Amniotic epithelial cell (primary cell): ENCODE data around the gene RHOXF2B.
"Not testable (repeated sequence)": the region's sequence is repeated elsewhere in the genome, so short reads cannot be mapped to it uniquely, and the experiment has no call there.

Experiments used
- DNase-seq: peaks from one replicate; pipeline ENCODE4 v3.0.0-alpha.2; 2010; ENCODE audit warnings: low read depth

RHOXF2B gene

DNA sequence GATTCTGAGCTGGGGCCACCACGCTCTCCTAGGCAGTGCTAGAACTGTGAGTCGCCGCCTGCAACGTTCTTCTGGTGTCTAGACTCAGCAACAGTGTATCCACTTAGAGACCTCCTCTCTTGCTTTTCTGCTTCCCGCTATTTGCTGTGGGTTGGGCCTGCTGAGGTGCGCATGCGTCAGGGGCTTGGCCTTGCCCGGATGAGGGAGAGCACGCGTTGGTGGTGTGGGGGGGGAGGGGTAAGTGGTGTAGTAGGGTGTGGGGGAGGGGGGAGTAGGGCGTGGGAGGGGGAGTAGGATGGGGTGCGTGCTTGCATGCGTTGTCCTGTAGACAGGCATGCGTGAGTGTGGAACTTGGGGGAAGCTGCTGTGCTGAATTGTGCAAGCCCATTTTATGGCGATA lies at the start of gene RHOXF2B:
Gene RHOXF2B, minus strand, starts transcription at position 101 of the 400 bp plus-strand sequence. CDS start 138 bp downstream, outside the sequence.
- DNase-seq = not testable (repeated sequence)

DNA sequence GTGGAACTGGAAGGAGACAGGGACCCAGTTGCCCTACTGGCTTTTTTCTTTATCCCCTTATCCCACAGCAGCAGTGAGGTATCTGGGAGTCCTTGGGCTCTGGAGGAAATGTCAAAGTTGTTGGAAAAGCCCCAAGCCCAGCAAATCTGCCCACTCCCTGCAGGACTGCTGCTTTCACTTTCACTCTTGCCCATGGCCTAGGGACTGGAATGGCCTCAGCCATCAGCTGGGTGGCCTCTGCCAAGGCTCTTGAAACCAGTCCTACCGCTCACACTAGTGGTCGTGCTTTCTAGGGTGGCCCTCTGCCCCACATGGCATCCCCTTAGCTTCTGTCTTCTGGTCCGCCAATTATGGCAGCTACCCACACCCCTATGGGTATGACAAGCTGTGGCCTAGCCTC lies 48.0 kb upstream of the RHOXF2B start:
- no peak for DNase-seq

DNA sequence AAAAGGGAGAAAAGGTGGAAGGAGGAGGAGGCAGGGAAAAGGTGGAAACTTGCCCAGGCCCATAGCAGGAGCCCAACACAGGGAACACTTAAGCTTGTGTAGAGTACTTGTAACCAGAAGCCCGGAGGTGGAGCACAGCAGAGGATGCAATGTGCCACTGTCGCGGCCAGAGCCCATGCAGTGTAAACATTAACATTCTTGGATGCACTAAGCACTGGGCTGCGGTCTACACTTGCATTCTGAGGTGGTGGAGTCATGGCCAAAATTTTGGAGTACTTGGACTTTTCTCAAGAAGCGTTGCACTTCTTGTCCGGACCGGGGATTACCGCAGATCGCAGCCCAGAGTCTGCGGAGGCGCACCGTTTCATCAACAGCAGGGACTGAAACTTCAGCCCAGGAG lies 42.7 kb upstream of the RHOXF2B start:
- DNase-seq = peak; percentile 3

DNA sequence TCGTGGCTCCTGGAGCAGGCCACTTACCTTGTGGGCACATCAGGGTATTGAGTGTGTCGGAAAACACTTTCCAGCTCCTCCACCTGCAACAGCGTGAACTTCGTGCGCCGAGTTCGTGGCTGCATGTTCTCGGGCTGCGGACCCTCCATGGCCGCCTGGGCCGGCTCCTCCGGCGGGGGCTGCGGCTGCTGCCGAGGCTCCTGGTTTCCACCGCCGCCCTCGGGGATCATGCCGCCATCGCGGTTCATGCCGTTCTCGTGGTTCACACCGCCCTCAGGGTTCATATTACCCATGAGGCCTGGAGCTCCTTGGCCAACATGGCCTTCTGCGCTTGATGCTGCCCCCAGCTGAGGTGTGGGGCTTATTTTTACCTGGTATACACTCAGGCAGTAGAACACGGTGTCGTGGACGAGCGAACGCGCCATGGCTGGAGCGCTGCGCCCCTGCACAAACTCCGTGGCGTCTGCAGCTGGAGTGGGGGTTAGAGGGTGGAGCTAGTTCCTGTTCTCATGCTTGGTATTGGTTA lies 38.0 kb upstream of the RHOXF2B start, which contains the start of gene RHOXF1:
Gene RHOXF1, minus strand, starts transcription at position 476 of the 526 bp plus-strand sequence. Its CDS starts 51 bp downstream, at position 425.
- no peak for DNase-seq

DNA sequence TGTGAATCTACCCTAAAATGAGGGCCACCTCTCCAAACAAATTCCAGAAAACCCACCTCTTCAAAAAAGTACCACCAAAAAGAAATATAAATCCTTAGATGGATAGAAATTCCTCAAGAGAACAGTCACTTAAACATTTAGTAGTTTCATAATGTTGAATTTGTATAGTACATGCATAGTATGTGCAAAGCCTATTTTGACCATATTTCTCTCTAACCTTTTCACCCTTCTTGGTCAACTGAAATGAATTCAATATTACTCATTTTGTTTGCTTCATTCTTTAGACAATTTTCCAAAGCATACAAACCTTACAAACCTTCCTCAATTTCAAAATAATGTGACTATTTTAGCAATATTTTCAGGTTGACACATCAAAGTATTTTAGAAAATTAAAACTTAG lies 34.1 kb upstream of the RHOXF2B start:
- DNase-seq = peak; percentile 8

DNA sequence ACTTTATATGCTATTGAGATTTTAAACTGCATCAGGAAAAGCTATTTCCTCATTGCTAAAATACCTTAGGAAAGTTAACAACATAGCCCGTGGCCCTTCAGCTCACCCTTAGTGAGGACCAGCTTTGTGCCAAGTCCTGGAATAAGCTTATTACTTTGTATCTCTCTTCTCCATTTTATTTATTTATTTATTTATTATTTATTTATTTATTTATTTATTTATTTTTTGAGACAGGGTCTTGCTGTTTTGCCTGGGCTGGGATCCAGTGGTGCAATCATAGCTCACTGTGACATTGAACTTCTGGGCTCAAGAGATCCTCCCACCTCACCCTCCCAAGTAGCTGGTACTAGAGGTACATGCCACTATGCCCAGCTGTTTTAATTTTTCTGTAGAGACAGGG lies 31.9 kb upstream of the RHOXF2B start:
- DNase-seq = no peak

DNA sequence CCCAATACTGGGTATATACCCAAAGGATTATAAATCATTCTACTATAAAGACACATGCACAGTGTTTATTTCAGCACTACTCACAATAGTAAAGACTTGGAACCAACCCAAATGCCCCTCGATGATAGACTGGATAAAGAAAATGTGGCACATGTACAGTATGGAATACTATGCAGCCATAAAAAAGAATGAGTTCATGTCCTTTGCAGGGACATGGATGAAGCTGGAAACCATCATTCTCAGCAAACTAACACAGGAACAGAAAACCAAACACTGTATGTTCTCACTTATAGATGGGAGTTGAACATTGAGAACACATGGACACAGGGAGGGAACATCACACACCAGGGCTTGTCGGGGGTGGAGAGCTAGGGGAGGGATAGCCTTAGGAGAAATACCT lies 27.2 kb upstream of the RHOXF2B start:
- DNase-seq = not testable (repeated sequence)

DNA sequence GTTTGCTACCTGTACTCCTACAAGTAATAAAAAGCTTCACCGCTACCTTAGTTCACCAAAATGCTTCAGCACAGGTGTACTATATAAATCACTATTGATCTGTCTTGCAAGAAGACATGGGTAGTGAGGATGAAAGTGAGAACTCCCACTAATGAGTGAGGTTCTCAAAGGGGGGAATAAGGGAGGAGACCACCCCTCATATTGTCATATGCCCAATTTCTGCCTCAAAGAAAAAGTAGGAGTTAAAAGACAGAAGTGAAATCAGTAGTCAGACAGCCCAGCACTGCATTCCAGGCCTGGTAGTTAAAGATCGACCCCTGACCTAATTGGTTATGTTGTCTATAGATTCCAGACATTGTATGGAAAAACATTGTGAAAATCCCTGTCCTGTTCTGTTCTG lies 23.6 kb upstream of the RHOXF2B start:
- DNase-seq = not testable (repeated sequence)

DNA sequence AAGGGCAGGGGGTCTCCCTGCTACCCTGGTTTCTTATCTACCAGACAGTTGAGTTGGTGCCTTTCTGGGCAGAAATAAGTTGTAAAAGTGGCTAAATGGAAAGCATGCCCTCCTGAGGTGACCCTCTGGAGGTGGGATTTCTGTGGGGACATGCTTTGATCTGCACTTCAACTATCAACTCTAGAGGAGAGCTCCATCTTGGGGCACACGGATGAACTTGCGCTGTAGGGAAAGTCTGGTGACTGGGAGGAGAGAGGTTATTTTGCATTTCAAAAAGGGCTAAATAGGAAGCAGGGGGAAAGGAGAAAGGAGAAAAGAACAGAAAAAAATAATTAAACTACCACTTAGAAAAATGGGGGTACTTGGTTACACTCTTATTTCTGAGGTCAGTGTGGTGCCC lies 12.7 kb upstream of the RHOXF2B start:
- DNase-seq = no peak

DNA sequence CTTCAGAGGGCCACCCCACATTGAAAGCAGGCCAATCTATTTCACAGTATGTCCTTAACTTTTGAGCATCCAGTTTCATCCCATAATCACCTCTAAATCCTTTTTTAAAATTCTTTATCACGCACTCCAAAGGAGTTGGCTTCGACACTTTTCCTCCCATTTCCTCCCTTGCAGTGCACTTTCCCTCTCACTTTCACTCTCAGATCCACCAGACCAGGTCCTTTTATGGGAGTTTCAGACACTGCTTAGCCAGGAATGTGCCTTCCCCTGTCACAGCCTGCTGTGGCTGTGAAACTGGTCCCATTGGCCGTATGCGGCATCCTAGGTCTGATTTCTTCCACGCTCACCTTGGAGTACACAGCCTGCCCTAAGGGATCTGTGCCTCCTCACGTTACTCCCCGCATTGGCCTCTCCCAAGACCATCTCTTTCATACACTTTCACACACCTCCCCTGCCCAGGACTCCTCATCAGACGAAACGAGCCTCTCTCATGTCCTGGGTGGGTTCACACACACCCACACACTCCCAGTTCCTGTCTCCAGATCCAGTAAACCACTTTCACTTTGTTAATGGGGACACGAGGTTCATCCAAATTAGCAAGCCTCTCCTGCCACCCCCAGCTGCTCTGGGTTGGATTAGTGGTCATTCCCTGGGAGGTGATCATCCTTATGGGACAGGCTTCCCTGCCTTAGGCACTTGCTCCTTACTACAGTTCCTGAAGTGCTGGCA lies 10.0 kb upstream of the RHOXF2B start:
- DNase-seq = no peak

DNA sequence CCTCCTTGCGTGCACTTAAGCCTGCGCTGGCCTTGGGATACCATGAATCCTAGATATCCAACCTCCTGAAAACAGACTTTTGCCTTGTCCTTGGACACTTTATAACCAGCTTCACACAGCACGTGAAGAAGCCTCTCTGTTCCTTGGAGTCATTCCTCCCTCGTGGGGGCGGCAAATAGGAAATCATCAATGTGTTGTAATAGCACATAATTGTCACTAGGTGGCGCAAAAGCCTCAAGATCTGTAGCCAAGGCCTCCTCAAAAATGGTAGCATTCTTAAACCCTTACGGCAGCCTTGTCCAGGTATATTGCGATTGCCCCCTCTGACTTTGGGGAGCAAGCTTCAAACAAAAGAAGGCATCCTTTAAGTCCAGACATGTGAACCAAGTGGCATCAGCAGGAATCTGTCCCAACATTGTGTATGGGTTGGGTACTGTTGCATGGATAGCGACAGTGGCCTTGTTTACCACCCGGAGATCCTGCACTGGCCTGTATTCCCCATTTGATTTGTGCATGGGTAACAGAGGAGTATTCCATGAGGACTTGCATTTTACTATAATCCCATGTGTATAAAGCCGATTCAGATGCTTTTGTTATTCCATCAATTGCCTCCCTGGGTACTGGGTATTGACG lies 8.2 kb upstream of the RHOXF2B start:
- not testable (repeated sequence) for DNase-seq

DNA sequence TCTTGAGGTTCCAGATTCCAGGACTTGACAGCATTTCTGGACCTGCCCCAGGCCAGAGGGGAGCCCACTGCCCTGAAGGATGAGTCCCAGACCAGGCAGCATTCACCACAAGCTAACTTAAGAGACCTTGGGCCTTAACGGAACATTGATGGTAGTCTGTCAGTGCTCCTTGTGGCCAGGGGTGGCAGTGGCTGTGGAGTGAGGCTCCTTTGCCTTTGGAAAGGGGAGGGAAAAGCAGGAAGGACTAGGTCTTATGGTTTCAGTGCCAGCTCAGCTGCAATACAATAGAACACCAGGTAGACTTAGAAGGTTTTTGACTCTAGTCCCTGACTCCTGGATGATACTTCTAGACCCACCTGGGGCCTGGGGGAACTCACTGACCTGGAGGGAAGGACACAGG lies 11.3 kb downstream of the RHOXF2B start:
- not testable (repeated sequence) for DNase-seq

DNA sequence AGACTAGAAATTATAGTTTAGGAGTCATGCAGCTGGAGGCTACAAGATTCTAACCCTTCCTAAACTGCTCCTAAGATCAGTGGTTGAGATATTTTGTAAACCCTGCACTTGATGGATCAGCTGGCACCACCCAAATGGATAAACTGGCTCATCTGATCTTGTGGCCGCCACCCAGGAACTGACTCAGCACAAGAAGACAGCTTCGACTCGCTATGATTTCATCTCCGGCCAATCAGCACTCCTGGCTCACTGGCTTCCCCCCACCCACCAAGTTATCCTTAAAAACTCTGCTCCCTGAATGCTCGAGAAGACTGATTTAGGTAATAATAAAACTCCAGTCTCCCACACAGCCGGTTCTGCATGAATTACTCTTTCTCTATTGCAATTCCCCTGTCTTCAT lies 34.8 kb downstream of the RHOXF2B start:
- not testable (repeated sequence) for DNase-seq

DNA sequence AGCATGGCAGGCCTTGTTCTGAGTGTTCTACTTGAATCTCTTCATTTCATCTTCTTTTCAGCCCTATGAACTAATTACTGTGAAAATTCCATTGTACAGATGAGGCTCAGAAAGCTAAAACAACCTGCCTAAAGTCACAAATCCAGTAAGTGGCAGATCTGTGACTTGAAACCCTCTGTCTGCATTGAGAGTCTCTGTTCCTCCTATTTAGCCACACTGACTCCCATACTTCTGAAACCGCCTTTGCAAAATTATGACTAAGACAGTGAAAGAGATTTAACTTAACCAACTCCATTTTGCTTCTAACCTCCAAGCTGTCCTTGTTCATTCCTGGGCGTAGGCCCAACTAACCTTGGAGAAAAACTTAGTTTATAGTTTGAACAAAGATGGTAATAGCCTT lies 35.2 kb downstream of the RHOXF2B start:
- not testable (repeated sequence) for DNase-seq

DNA sequence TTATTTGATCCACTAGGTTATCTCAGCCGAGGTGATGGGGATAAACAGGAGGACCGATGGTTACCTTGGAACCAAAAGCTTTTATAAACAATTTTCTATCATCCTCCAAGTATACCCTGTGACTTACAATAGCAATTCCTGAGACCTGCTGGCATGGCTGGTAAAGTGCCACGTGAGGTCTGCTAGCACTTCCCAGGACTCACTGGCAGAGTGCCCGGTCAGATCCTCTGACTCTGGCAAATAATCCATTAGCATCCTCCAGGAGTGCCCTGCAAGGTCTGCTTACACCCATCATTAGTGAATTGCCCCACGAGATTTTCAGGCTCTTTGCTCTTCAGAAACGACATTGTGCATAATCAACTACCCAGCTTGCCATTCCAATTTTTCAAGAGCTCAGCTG lies 37.3 kb downstream of the RHOXF2B start:
- not testable (repeated sequence) for DNase-seq

DNA sequence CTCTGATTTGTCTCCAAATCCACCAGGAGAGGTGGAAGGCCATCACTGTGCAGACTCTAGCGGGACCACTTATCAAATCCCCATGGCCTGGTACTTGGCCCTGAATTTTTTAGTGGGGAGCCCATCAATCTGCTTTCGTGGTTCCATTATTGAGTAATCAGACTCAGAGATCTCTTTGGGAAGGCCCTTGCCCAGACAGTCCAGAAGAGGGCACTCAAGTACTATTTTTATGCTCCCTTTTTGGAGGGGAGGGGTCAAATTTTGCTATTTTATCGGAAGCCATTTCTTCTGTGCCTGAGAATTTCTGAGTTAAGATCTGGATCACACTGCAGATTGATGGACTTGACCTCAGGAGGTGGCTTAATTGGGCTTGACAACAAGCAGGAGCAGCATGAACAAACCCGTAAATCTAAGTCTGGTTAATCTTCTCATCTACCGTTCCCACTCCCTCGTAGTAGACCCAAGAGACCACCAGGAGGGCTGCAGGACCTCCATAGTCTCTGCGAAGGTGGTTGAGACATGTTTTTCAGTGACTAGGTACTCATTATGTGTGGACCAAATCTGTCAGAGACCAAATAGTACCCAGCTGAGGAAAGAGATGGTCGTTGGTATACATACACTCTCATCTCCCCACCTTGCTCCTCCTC lies 38.3 kb downstream of the RHOXF2B start:
- not testable (repeated sequence) for DNase-seq

DNA sequence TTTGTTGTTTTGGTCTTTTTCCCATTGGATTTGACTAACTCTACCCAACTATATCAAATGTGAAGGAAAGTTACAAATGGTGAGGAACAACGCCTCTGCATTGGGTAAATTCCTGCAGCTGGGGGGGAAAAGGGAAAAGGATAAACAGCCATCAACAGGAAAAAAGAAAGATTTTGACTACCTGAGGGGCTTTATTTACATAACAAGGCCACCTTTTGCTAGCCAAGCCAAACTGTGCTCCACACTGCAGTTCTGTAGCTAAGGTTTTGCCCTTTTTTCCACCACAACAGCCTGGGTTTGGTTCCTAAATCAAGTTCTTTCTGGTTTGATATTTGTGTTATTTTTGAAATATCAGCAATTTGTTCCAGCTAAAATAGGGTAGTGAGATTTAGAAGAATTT lies 40.8 kb downstream of the RHOXF2B start:
- no peak for DNase-seq

DNA sequence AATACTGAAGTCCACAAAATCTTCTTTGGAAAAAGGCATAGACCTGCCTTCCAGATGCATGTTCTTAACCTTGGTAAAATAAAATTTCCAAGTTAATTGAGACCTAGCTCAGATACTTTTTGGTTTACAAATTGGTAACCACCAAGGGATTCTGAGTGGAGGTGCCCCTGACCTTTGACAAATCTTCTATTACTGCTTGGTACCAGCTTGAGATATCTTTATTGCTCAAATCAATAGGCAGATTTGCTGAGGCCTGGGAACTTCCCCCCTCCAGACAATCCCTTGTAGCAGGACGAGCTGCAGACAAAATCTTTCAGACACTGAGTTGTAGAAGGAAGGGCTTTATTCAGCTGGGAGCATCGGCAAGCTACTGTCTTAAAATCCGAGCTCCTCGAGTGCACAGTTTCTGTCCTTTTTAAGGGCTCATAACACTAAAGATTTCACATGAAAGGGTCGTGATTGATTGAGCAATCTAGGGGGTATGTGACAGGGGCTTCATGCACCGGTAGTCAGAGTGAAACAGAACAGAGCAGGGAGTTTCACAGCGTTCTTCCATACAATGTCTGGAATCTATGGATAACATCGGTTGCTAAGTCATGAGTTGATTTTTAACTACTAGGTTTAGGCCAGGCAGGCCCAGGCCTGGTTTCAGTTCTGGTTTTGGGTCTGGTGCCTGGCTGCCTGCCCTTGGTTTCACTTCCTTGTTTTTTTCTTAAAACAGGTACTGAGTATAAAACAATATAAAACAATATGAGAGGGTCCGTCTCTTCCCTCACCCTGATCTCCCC lies 41.8 kb downstream of the RHOXF2B start:
- DNase-seq = not testable (repeated sequence)

DNA sequence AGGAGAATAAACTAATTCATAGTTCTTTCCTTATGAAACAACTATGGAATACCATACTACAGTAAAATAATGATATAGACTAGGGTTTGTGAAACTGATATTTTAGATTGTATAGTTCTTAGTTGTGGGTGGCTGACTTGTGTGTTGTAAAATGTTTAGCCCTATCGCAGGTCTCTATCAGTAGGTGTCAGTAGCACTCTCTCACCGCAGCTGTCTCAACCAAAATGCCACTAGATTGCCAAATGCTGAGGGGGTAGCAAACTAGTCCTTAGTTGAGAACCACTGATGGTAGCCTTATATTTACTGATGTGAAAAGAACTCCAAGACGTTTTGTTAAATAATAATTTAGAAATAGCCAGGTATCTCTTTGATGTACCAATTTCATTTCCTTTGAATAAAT lies 48.1 kb downstream of the RHOXF2B start:
- DNase-seq = no peak

DNA sequence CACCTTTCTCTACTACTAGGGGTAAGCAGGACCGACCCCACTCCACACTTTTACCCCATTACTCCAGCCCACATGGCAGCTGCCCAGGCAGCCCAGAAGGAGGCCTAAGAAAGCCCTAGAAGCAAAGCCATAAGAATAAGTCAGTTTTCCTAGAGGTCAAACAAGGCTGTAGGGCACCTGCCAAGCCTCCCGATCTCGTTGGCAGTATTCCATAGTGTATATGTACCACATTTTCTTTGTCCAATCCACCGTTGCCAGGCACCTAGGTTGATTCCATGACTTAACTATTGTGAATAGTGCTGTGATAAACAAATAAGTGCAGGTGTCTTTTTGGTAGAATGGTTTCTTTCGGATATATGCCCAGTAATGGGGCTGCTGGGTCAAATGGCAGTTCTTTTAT lies 54.2 kb downstream of the RHOXF2B start:
- DNase-seq = no peak

DNA sequence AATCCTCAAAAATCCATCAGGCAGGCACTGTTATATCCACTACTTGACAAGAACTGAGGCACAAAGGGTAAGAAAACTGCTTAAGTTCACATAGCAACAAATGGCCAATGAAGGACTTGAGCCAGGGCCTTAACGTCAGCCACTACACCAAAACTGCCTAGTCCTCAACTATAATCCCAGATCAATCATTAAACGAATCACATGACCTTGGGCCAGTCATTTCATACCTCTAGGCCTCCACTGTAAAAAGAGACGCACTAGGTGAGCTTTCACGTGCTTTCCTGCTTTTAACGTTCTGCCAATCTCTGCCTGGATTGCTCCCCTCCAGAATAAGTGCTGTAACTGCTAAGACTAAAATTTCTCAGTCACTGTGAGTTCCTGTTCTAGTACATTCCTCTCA lies 54.7 kb downstream of the RHOXF2B start:
- no peak for DNase-seq
